Left lung (tissue), 10 donors: ENCODE results near the gene GRPR. TPM values are rescaled to one million over a fixed set of nuclear protein-coding genes. Genes with fewer than 3 reads are reported as not detected.

ENCODE experiments used
- ATAC-seq: fragments of 200-7000 bp; cut with Tn5 transposase; one replicate; pipeline ENCODE4 v1.9.1; 2020; ENCODE audit warnings: moderate library complexity
- DNase-seq, 4 donors: peaks; one replicate each; pipeline ENCODE4 v3.0.0-alpha.2; 2013 to 2020
- H3K27ac ChIP-seq, 2 donors: fragments of 200-600 bp; sonication (generic) in 1 of 2; one replicate each; pipeline versions ENCODE4 v1.5.0 to v1.8.0; 2020 to 2021
- H3K27me3 ChIP-seq, 2 donors: fragments of 200-600 bp; sonication (generic) in 1 of 2; one replicate each; pipeline versions ENCODE4 v1.5.0 to v1.8.0; 2020 to 2021
- H3K36me3 ChIP-seq, 2 donors: fragments of 200-600 bp; sonication (generic) in 1 of 2; one replicate each; pipeline versions ENCODE4 v1.5.0 to v1.8.0; 2020 to 2021
- H3K4me1 ChIP-seq, 2 donors: fragments of 200-600 bp; one replicate each; pipeline ENCODE4 v1.8.0; 2021
- H3K4me3 ChIP-seq, 2 donors: fragments of 200-600 bp; sonication (generic) in 1 of 2; one replicate each; pipeline versions ENCODE4 v1.5.0 to v1.8.0; 2020 to 2021; ENCODE audit warnings: mild to moderate bottlenecking in 1 of 2
- H3K9me3 ChIP-seq, 2 donors: fragments of 200-600 bp; sonication (generic) in 1 of 2; one replicate each; pipeline versions ENCODE4 v1.5.0 to v1.8.0; 2020 to 2021
- CTCF ChIP-seq, 2 donors: fragments of 200-600 bp; sonication (generic) in 1 of 2; IDR thresholded peaks; one replicate each; pipeline versions ENCODE4 v1.5.0 to v1.8.0; 2021; ENCODE audit warnings: antibody characterized with exemption in 2 of 2
- intact Hi-C, 2 donors: fragments of 100-400 bp; cut with DNase I; formaldehyde crosslinking; loops; one replicate each; pipeline versions ENCODE4 v1.11.2 to v1.14.2; 2022
- polyA plus RNA-seq, 6 donors: library from polyadenylated mRNA; unstranded; fragments of 120-200 nt; gene quantifications; one replicate each; pipeline ENCODE4 v1.2.1, GENCODE V29; 2013; ENCODE audit not compliant: insufficient read length in 6 of 6
- total RNA-seq, 2 donors: library from RNA; stranded (reverse); fragmentation: NEBNext Ultra II Directional; extraction: Animal tissue kit (Norgen Biotek cat#: 25700); gene quantifications; one replicate each; pipeline ENCODE4 v1.2.1, GENCODE V29; 2021
- donor health status: DM: no; HTN: yes; CAD: no.
- donor health status: DM: no; HTN: no; CAD: no.

The GRPR gene
- total and polyA plus RNA-seq, 8 donors = 0.13 to 0.43 (median 0.26) TPM

GRCh38 chrX:16082470-16083085 lies 40.8 kb upstream of the GRPR start:
- ATAC-seq = no peak
- no peaks in the 10 kb centered on the region for H3K36me3 ChIP-seq
- no peaks in the 10 kb centered on the region for H3K9me3 ChIP-seq
- TF ChIP-seq CTCF (IDR thresholded peaks at IDR 0.05) = no peak
- H3K27me3 ChIP-seq = peaks cover 0 to 4% of the 10 kb centered on the region in 2 donors
- no peak overlapping the region for H3K4me3 ChIP-seq
- intact Hi-C loops = no loop called here
- H3K27ac ChIP-seq = no peak overlapping the region
- H3K4me1 ChIP-seq = no peaks in the 10 kb centered on the region
- DNase-seq = no peak

- TF ChIP-seq CTCF (IDR thresholded peaks at IDR 0.05) = no peak
- Histone ChIP-seq H3K27ac (no peak overlapping the region), H3K9me3 (no peaks in the 10 kb centered on the region), H3K4me1 (no peaks in the 10 kb centered on the region), H3K4me3 (no peak overlapping the region), H3K27me3 (peaks cover 0 to 7% of the 10 kb centered on the region in 2 donors), H3K36me3 (no peaks in the 10 kb centered on the region)
- intact Hi-C loops = no loop called here
- DNase-seq (peak in 2 of 4 donors; percentile 1 to 14), ATAC-seq (no peak)
These were observed 36.3 kb upstream of the GRPR start for GRCh38 chrX:16087076-16087475.

GRCh38 chrX:16089086-16089485 lies 34.3 kb upstream of the GRPR start:
- intact Hi-C loops = no loop called here
- DNase-seq (no peak), ATAC-seq (no peak)
- Histone ChIP-seq H3K27me3 (peaks cover 0 to 7% of the 10 kb centered on the region in 2 donors), H3K4me1 (no peaks in the 10 kb centered on the region), H3K27ac (no peak overlapping the region), H3K9me3 (no peaks in the 10 kb centered on the region), H3K4me3 (no peak overlapping the region), H3K36me3 (no peaks in the 10 kb centered on the region)
- TF ChIP-seq CTCF (IDR thresholded peaks at IDR 0.05) = no peak

GRCh38 chrX:16096141-16096540 lies 27.2 kb upstream of the GRPR start:
- H3K27ac ChIP-seq = no peak overlapping the region
- no peaks in the 10 kb centered on the region for H3K4me1 ChIP-seq
- intact Hi-C loops = no loop called here
- no peak for DNase-seq
- no peak for ATAC-seq
- H3K9me3 ChIP-seq = no peaks in the 10 kb centered on the region
- no peaks in the 10 kb centered on the region for H3K27me3 ChIP-seq
- TF ChIP-seq CTCF (IDR thresholded peaks at IDR 0.05) = no peak
- no peaks in the 10 kb centered on the region for H3K36me3 ChIP-seq
- no peak overlapping the region for H3K4me3 ChIP-seq

GRCh38 chrX:16100673-16101072 lies 22.7 kb upstream of the GRPR start:
- no peak for TF ChIP-seq CTCF (IDR thresholded peaks at IDR 0.05)
- DNase-seq = no peak
- no peaks in the 10 kb centered on the region for H3K4me1 ChIP-seq
- H3K36me3 ChIP-seq = no peaks in the 10 kb centered on the region
- H3K27ac ChIP-seq = no peak overlapping the region
- no peaks in the 10 kb centered on the region for H3K27me3 ChIP-seq
- intact Hi-C loops = no loop called here
- ATAC-seq = no peak
- no peaks in the 10 kb centered on the region for H3K9me3 ChIP-seq
- no peak overlapping the region for H3K4me3 ChIP-seq
